GM06990 (cell line): Measurements from ENCODE around the gene ITPRIPL2.

Experiments
- DNase-seq: peaks from one replicate; pipeline ENCODE4 v3.0.0-alpha.2; 2011; ENCODE audit not compliant: insufficient read length; ENCODE audit errors: extremely low read depth
- H3K27me3 ChIP-seq: replicated peaks from 2 replicates; pipeline ENCODE4 v1.6.0; 2011; ENCODE audit warnings: low read length; ENCODE audit not compliant: control insufficient read depth, insufficient read depth
- H3K36me3 ChIP-seq: 2 replicates; pipeline ENCODE4 v1.5.1; 2011; ENCODE audit warnings: low read length; ENCODE audit not compliant: control insufficient read depth, insufficient read depth
- H3K4me3 ChIP-seq: replicated peaks from 2 replicates; pipeline ENCODE4 v1.5.1; 2011; ENCODE audit warnings: low read depth, mild to moderate bottlenecking, control low read depth, low read length
- TF ChIP-seq, protein P1 (sequence below): IDR thresholded peaks from 2 replicates; pipeline ENCODE4 v1.5.1; 2011; ENCODE audit warnings: low read length, control low read depth, mild to moderate bottlenecking, inconsistent platforms; ENCODE audit not compliant: insufficient read depth, poor library complexity, severe bottlenecking

Gene ITPRIPL2

DNA sequence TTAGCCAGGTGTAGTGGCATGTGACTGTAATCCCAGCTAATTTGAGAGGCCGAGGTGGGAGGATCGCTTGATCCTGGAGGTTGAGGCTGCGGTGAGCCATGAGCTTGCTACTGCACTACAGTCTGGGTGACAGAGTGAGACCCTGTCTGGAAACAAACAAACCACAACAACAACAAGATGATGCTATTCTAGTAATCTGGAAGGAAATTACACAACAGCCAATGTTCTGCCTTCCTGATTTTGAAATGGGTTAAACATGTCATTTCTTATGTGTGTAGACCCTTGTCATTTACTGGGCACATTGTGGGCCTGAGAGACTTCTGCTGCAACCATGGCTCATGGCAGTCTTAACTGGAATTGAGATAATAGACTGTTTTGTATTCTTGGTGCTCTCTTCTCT, 40.4 kb upstream of the ITPRIPL2 start:
- TF ChIP-seq, protein P1, sequence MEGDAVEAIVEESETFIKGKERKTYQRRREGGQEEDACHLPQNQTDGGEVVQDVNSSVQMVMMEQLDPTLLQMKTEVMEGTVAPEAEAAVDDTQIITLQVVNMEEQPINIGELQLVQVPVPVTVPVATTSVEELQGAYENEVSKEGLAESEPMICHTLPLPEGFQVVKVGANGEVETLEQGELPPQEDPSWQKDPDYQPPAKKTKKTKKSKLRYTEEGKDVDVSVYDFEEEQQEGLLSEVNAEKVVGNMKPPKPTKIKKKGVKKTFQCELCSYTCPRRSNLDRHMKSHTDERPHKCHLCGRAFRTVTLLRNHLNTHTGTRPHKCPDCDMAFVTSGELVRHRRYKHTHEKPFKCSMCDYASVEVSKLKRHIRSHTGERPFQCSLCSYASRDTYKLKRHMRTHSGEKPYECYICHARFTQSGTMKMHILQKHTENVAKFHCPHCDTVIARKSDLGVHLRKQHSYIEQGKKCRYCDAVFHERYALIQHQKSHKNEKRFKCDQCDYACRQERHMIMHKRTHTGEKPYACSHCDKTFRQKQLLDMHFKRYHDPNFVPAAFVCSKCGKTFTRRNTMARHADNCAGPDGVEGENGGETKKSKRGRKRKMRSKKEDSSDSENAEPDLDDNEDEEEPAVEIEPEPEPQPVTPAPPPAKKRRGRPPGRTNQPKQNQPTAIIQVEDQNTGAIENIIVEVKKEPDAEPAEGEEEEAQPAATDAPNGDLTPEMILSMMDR, result no peak
- Histone ChIP-seq H3K4me3 (no peak overlapping the region), H3K27me3 (no peaks in the 10 kb centered on the region), H3K36me3 (peaks cover 3% of the 10 kb centered on the region)
- DNase-seq, result no peak

DNA sequence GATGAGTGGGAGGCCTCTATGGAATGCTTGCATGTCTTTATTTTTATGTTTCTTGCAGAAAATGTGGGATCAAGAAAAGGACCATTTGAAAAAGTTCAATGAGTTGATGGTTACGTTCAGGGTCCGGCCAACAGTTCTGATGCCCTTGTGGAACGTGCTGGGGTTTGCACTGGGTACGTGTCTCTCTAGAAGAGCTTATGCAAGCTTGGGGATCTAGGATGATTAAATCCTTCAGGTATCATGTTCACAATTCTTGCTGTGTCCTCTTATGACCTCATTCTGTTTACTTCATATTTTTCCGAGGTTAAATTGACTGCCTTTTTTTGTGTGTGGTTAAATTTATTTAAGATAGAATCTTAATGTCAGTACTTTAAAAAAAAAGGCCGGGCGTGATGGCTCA, 39.9 kb upstream of the ITPRIPL2 start:
- H3K36me3 ChIP-seq, result peaks cover 3% of the 10 kb centered on the region
- no peak for DNase-seq
- TF ChIP-seq, protein P1, result no peak
- no peak overlapping the region for H3K4me3 ChIP-seq
- H3K27me3 ChIP-seq, result no peaks in the 10 kb centered on the region

DNA sequence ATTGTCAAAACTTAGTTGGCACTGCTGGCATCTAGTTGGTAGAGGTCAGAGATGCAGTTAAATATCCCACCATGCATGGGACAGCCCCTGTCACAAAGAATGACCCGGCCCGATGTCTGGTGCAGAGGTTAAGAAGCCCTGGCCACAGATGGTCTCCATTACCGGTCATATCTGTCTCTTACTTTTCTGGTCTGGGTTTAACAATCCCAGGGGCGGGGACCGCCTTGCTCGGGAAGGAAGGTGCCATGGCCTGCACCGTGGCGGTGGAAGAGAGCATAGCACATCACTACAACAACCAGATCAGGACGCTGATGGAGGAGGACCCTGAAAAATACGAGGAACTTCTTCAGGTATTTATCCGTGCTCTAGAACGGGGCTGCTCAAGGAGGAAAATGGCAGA, 38.3 kb upstream of the ITPRIPL2 start:
- H3K4me3 ChIP-seq, result no peak overlapping the region
- TF ChIP-seq, protein P1, result no peak
- no peak for DNase-seq
- no peaks in the 10 kb centered on the region for H3K27me3 ChIP-seq
- peaks cover 3% of the 10 kb centered on the region for H3K36me3 ChIP-seq

DNA sequence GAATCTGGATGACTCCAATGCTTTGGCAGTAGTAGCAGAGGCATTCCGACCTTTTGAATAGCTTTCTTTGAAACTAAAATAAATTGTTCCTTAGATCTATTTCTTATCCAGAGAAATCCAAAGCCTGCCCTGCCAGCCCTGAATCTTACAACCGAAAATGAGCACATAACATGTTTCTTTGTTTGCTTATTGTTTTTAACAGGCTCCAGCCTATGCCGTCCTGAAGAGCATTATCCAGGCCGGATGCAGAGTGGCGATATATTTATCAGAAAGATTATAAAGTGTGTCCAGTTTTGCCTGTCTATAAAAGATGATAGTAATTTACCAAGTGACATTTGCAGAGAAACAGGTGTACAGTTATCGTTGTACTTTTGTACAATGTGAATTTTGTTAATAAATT, 35.9 kb upstream of the ITPRIPL2 start:
- Histone ChIP-seq H3K27me3 (no peaks in the 10 kb centered on the region), H3K36me3 (peaks cover 3% of the 10 kb centered on the region), H3K4me3 (no peak overlapping the region)
- TF ChIP-seq, protein P1, result no peak
- no peak for DNase-seq

DNA sequence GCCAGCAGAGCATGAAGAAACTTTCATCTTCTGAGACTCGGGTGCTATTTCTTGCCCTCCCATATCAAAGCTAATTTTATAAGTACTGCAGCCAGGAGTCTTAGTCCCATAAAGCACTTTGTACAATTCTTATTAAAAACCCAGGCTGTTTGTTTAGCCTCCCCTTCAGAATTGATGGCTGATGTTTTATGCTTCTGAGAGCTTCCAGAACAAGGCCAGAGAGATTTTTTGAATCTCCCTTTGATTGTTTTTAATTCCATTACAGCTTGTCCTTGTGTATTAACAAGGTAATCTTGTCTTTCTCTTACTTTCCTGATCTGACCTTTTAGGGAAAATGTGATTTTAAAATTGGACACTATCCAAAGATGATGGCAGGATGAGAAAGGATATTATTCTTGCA, 30.1 kb upstream of the ITPRIPL2 start:
- Histone ChIP-seq H3K27me3 (no peaks in the 10 kb centered on the region), H3K36me3 (no peaks in the 10 kb centered on the region; the same call in 1 of the 2 replicates), H3K4me3 (no peak overlapping the region)
- TF ChIP-seq, protein P1, result no peak
- no peak for DNase-seq

DNA sequence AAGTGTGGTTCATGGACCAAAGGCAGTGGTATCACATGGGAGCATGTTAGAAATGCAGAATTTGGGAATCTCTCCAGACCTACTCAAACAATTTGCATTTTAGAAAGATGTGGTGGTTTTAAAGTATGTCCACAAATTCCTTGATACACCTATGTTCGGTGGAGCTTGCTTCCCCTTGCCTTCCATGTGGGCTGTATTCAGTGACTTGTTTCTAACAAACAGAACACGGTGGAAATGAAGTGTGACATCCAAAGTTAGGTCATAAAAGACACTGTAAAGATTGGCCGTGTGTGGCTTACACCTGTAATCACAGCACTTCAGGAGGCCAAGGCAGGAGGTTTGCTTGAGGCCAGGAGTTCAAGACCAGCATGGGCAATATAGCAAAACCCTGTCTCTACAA, 29.6 kb upstream of the ITPRIPL2 start:
- DNase-seq, result no peak
- Histone ChIP-seq H3K4me3 (no peak overlapping the region), H3K36me3 (no peaks in the 10 kb centered on the region), H3K27me3 (no peaks in the 10 kb centered on the region)
- TF ChIP-seq, protein P1, result no peak
